NCI-H1436 treated with DMSO at 0.1 percent for 48 hours (cell line): ENCODE data around the gene OSBPL2.

ENCODE experiments used
- DNase-seq: peaks from one replicate; lab custom pipeline; 2025; lab: John Stamatoyannopoulos, UW

The OSBPL2 gene

DNA sequence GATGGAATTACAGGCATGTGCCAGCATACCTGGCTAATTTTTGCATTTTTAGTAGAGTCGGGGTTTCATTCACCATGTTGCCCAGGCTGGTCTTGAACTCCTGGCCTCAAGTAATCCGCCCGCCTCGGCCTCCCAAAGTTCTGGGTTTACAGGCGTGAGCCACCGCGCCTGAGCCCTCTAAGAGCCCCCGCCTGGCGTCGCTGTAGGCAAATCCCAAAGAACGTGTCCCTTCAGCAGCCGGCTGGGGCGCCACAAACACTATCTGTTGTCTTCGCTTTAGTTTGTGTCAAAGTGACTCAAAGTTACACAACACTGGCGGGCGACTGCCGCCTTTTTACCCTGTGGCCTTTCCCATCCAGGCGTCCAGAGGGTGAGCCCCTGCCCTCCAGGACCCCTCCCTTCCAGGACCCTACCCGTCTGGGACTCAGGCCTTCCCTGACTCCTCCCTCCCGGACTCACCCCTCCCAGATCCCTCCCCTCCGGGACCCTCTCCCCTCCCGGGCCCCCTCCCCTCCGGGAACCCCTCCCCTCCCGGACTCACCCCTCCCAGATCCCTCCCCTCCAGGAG, 63.5 kb downstream of the OSBPL2 start:
- DNase-seq: peak; percentile 70

DNA sequence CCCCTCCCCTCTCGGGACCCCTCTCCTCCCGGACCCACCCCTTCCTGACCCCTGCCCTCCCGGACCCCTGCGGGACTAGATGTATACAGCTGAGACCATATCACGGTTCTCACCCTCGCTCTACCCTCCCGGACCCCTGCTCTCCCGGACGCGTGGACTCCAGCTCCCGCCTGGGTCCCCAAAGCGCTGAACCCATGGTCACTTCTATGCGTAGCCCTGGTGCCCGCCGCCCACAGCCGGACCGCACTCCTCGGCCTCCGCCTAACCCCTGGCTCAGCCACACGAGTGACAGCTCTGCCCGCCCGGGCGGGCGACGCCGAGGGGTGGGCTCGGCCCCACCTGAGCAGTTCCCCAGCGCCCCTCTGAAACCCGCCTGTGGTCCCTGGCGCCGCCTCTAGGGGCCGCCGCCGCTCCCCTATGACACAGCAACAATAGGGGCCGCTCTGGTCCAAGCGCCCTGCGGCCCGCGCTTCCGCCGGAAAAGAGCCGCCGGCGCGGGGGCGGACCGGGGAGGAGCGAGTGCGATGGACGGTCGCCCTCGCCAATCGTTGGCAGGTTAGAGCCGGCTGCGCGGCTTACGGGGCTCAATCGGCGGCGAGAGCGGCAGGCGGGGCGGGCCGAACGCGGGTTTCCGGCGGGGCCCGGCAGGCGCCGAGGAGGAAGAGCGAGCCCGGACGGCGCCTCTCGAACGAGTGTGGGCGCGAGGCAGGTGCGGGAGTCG, 64.2 kb downstream of the OSBPL2 start, which contains the start of gene ADRM1:
TSS of gene ADRM1 (plus strand) at position 657 of the 721 bp plus-strand sequence. CDS start 572 bp downstream, outside the sequence.
- DNase-seq: peak; percentile 68

DNA sequence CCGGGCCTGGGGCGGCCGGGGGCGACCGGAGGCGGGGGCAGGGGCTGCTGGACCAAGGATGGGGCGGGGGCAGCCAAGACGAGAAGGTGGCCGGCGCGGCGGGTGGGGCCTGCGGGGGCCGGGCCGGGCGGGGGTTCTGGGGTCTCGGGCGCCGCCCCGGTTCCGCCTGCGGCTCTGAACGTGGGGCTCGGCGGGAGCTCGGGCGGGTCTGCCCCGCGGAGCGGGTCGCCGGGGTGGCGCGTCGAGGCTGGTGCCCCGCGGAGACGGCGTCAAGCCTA, 64.7 kb downstream of the OSBPL2 start:
- DNase-seq: no peak

DNA sequence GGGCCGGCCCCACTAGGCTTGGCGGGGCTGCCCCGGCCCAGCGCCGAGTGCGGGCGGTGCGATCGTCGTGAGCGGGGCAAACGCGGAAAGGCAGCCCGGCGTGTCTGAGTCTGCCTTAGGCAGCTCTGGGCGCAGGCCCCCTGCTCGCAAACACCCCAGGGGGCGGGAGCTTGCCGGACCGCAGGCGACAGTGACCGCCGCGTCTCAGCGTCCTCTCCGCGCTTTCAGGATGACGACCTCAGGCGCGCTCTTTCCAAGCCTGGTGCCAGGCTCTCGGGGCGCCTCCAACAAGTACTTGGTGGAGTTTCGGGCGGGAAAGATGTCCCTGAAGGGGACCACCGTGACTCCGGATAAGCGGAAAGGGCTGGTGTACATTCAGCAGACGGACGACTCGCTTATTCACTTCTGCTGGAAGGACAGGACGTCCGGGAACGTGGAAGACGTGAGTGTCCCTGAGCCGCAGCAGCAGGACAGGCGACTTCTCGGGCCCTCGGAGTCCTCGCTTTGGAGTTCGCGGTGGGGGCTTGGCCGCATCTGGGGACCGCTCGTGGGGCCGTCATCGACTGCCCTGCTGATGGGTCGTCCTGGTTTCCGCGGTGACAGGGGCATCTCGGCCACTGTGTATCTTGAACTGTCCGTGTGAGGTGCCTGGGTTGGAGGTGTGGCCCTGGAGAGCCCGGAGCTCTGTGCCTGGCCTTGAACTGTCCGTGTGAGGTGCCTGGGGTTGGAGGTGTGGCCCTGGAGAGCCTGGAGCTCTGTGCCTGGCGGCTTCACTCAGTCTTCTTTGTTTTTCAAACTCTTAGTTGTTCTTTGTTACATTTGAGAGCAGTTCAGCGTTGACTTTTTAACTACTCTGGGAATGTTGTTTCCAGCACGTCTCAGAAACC, 65.3 kb downstream of the OSBPL2 start:
- no peak for DNase-seq

DNA sequence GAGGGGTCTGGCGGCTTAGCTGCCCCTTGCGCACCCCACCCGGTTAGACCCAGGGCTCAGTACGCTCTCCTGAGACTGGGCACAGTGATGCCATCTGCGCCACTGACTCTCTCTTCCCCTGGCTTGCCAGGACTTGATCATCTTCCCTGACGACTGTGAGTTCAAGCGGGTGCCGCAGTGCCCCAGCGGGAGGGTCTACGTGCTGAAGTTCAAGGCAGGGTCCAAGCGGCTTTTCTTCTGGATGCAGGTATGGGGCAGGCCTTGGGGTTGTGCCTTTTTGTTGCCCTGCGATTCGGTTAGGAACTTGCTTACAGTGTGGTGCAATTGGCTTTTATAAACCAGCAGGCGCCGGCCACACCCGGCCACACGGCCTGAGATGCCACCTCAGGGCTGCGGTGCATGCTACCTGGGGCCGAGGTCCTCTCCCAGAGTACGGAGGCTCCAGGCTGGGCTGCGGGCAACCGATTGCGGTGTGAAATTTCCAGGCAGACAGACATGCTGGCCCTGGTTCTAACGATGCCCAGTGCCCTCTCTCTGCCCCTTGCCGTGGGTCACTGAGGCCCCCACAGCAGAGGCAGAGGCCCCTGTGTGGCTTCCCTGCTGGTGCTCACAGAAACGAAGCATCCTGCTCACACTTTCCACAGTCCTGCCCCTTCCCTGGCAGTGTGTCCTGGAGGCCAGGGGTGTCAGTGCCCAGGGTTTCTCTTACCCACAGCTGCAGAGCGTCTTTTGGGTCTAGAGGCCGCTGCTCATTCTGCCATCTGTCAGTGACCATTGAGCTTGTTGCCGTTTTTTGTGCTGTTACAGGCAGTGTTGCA, 66.2 kb downstream of the OSBPL2 start:
- DNase-seq: no peak

DNA sequence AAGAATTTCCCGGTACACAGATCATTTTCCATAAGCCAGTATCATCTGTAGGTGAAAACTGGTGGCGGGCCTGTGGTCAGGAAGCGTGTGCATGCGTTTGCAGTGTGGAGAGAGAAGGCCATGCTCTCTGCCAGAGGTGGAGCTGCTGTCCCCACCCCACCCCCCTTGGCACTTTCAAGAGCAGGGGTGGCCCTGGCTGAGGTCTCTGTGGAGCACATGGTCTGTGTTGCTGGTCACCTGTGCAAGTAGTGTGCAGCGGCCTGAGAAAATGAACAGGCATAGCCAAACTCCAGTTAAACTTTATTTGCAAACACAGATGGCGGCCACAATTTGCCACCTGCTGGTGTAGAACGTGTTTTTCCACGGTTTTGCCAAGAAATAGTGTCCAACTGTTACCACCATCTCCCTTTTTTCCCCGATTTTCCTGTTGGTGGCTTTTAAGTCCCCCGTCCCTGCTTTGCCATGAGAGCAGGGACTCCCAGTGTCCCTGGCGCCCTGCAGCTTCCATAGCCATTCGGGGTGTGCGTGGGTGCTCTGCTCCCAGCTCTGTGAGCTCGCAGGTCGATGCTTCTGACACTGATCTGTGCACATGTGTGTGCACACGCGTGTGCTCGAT, 66.9 kb downstream of the OSBPL2 start:
- DNase-seq: no peak

DNA sequence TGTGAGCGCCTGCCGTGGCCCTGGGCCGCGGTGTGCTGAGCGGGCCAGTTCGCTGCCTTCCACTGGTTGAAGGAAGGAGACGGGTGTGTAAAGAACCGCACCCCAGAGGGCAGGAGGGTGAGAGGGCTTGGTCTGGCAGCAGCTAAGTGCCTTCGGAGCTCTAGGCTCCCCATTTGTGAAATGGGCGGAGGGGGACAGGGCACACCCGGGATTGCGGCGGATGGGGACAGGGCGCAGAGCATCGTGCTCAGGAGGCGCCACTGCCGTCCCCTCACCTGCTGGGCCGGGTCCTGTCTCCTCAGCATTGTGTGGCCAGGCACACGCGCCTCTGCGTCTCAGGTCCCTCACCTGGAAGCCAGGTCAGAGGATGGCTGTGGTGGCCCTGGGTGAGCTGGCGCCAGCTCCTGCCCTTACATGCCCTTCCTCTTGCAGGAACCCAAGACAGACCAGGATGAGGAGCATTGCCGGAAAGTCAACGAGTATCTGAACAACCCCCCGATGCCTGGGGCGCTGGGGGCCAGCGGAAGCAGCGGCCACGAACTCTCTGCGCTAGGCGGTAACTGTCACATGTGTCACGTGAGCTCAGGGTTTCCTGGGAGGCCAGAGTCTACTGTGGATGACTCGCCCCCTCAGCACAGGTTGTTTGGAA, 67.6 kb downstream of the OSBPL2 start:
- no peak for DNase-seq

DNA sequence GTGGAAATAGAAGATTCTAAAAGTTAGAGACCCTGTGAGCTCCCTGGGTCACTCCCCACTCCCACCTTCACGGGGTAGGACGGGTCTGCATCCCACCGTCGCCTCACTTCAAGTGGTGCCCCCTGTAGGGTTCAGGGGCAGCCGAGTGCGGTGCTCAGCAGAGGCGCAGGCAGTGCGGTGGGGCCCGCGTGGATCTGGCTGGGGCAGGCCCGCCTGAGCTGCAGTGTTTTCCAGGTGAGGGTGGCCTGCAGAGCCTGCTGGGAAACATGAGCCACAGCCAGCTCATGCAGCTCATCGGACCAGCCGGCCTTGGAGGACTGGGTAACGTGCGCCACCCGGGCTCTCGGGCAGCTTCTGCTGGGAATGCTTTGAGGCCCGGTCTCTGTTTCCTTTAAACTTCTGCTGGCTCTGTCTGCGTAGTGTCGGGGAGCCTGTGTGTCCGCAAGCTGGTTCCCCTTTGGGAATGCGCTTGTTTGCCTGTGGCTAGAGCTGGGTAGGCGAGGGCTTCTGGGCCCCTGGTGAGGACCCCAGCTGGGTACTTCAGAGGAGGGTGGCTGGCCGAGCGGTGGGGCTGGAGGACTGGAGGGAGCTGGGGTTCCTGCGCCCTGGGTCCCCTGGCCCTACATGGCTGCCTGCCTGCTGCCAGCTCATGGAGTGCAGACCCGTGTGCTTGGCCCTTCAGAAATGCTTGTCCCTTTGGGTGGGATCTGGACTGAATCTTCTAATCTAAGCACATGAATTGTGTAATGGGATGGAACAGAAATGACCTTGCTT, 68.3 kb downstream of the OSBPL2 start:
- DNase-seq: no peak

DNA sequence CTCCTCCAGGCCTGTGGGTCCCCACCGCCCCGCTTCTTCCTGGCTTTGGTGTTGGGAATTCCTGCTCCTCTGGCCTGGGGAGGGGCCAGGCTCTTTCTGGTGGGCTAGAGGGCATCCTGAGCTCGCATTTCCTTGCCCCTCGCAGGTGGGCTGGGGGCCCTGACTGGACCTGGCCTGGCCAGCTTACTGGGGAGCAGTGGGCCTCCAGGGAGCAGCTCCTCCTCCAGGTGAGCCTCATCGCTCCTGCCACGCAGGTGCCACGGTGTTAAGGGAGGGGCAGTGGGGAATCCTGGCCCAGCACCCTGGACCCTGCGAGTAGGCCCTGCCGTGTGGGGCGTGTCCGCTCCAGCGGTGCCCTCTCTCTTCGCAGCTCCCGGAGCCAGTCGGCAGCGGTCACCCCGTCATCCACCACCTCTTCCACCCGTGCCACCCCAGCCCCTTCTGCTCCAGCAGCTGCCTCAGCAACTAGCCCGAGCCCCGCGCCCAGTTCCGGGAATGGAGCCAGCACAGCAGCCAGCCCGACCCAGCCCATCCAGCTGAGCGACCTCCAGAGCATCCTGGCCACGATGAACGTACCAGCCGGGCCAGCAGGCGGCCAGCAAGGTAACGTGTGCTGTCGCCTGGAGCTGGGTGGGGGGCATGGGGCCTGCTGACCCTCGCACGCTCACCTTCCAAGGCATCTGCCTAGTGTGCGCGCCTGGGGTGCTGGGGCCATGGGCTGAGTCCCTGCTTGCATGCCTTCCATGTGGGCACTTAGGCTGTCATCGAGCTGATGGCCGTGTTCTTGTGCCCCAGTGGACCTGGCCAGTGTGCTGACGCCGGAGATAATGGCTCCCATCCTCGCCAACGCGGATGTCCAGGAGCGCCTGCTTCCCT, 69.1 kb downstream of the OSBPL2 start:
- no peak for DNase-seq

DNA sequence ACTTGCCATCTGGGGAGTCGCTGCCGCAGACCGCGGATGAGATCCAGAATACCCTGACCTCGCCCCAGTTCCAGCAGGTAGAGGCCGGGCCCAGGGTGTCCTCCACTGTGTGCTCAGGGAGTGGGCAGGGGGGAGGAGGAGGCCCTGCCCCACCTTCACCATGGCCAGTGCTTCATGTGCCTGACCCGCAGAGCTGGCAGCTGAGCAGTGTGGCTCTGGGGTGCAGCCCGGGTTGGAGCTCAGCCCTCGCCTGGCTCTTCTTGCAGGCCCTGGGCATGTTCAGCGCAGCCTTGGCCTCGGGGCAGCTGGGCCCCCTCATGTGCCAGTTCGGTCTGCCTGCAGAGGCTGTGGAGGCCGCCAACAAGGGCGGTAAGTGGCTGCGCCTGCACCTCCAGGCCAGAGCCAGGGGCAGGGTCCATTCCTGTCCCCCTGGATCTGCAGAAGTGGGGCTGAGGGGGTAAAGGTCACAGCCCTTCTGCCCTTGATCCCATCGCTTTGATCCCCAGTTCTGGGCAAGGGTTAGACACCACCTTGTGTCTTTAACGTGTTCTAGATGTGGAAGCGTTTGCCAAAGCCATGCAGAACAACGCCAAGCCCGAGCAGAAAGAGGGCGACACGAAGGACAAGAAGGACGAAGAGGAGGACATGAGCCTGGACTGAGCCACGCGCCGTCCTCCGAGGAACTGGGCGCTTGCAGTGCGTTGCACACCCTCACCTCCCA, 69.9 kb downstream of the OSBPL2 start:
- no peak for DNase-seq

DNA sequence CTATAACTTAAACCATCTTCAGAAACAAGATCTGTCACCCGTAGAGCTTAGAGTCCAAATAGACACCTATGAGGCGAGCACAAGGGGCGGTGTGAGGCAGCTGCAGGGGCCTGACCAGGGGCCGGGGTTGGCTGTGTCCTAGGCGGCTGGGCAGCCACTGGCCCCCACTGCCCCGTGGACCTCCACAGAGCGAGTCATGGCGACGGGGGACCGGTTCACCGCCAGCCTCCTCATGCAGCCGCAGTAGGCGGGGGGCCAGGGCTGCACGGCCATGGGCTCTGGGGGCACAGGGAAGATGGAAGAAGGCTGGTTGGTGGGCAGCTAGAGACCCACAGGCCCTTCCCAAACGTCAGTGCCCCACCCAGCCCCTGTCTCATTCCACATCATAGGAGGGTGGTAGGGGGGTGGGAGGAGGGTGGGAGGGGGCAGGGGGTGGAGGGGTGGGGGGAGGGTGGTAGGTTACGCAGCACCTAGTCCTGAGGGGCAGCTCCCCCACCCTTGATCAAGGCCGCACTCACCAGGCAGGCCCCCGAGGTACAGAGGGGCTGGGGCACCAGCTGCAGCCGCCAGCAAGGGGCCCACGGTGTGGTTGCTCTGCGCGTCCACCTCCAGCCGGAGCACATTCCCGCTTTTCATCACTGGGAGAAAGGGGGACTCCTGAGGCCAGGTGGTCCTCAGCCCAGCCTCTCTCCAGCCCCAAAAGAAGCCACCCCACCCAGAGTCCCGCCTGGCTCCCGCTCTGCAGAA, 71.0 kb downstream of the OSBPL2 start:
- no peak for DNase-seq

DNA sequence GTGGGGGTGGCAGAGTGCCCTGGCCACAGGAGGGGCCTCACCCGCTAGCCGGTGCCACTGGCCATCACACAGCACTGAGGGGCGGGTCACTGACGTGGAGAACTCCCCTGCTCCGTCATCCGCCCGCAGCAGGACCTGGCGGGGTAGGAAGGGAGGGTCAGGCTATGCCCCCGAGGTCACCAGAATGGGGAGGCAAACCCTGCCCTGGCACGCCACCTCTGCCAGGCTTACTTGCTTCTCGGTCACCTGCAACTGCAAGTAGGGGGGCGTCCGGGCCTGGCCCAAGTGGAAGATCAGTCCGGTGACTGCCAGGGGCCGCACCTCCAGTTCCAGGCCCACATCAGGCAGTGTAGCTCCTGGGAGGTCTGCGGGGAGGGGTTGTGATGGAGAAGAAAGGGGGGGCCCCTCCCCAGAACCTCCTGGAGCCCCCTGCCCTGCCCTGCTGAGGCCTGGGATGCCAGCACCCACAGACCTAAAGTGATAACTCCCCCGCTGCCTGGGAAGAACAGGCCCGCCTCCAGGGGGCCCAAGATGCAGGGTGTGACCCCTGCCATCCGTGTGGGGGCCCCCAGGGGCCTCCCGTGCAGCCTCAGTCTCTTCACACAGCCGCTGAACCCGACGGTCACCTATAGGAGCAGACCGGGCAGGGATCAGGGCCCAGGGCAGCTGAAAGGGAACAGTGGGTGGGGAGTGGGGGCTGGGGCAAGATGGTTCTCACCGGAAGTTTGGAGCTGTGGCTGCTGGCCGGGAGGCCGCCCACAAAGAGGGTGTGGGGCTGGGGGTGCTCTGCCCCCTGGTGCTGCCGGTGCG, 71.8 kb downstream of the OSBPL2 start:
- DNase-seq: no peak

DNA sequence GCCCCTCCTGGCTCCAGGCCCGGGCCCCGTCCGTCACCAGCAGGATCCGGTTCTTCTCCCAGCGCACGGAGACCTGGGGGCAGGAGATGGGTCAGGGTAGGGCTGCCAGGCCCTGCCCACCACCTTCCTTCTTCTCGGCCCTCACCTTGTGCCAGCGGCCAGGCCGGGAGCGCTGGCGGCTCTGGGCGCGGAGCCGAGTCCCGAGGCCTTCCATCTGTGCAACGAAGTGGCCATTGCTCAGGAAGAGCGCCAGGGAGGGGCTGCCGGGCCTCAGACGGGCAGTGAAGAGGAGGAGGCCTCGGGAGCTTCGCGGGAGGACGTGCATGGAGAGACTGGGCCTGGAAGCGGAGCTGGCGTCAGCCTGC, 72.4 kb downstream of the OSBPL2 start:
- DNase-seq: no peak

DNA sequence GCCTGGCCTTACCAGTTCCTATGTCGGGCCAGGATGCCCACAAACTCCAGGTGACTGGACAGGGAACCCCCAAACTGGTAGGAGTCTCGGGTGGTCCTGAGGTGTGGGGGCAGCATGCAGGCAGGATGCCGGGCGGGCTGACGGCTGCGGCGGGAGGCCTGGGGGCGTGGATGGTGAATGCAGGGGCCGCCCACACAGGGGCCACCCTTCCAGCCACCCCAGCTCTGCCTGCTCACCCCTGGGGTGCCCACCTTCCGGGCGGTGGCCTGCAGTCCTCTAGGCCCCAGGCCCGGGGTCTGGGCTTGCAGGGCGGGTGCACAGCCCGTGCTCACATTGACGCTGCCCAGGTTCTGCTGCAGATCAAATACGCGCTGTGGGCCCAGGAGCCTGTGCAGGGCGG, 72.8 kb downstream of the OSBPL2 start:
- no peak for DNase-seq

DNA sequence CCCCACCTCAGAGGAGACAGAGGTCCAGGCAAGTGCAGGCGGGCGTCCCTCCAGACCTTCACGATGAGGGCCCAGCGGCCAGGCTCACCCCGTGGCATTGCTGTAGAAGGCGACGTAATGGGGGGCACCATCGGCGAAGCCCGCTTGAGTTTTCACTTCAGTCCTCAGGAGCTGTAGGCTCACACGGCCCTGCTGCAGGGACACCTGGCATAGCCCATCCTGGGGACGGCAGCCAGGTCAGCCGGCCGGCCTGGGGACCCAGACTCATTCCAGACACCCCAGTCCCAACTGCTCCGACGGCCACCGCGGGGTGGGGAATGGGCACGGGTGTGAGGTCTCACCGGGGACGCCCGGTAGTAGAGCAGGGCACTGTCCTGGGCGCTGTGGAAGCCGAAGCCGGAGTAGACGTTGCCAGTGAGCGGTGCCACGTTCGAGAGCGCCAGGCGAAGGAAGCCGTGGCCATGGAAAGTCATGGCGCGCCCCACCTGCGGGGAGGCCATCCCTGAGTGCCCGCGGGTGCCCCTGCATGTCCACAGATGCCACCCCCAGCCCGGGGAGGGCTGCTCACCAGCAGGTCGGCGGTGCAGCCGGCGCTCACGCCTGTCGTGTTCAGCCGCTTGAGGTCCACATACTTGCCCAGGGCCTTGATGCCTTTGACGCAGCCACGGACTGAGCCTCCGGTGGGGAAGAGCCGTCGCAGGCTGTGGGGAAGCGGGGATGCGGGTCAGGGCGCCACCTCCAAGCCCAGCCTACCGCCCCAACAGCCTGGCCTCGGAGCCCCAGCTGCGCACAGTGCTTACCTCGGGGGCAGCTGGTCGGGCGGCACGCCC, 73.7 kb downstream of the OSBPL2 start:
- no peak for DNase-seq

DNA sequence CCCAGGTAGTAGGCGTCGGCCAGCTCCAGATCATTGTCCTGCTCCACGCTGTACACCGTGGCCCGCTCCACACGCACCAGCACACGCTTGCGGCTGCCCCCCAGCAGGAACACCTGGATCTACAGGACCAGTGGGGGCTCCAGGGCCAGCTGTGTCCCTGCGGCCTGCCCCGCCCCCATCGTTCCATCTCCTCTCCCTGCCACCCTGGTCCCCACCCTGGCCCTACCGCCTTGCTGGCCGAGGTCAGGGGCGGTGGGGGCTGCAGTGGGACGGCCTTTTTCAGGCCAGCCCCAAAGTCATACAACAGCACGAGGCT, 74.3 kb downstream of the OSBPL2 start:
- DNase-seq: no peak

DNA sequence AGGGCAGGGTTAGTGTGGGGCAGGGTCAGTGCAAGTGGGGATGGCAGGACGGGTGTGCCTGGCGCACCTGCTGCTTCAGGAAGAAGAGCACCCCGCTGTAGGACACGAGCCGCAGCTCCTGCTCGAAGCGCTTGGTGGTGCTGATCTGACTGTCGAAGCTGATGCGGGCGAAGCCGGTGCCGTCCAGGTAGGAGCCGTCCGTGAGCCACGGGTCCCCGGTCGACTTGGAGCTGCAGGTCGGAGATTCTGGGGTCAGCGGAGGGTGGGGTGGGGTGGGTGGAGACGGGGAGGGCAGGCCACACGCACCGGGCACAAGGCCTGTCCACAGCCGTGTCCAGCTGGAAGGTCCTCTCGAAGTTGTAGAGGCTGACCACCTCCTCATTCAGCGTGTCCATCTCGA, 74.7 kb downstream of the OSBPL2 start:
- no peak for DNase-seq
